Activated CD8-positive, alpha-beta T cell treated with anti-CD3 and anti-CD28 coated beads for 36 hours (primary cell): ENCODE results near the gene CCDC33. TPM values are rescaled to one million over a fixed set of nuclear protein-coding genes. Genes with fewer than 3 reads are reported as not detected.
A peak's percentile ranks its signal among the peaks of the same experiment; 100 is the strongest.

Experiments used
- ATAC-seq: fragments of 200-7000 bp; cut with Tn5 transposase; one replicate; pipeline ENCODE4 v1.10.0; 2021; ENCODE audit warnings: mild to moderate bottlenecking, moderate library complexity
- CTCF ChIA-PET: fragments of 350-600 bp; sonication (Branson Sonifier 250); formaldehyde crosslinking; loops from one replicate; lab custom pipeline; 2021; ENCODE audit warnings: antibody characterized with exemption; lab: Charles Lee
- POLR2A ChIA-PET: fragments of 350-600 bp; sonication (Branson Sonifier 250); formaldehyde crosslinking; loops from one replicate; lab custom pipeline; 2021; ENCODE audit warnings: antibody characterized with exemption; lab: Charles Lee
- DNase-seq: peaks from one replicate; pipeline ENCODE4 v3.0.0-alpha.2; 2020
- H3K27ac Mint-ChIP-seq: one replicate; pipeline ENCODE4 v1.8.0; 2021; ENCODE audit warnings: mild to moderate bottlenecking, mixed read lengths
- H3K27me3 Mint-ChIP-seq: one replicate; pipeline ENCODE4 v1.8.0; 2021; ENCODE audit warnings: mixed read lengths
- H3K36me3 Mint-ChIP-seq: one replicate; pipeline ENCODE4 v1.8.0; 2021; ENCODE audit warnings: low read depth, mixed read lengths
- H3K4me1 Mint-ChIP-seq: one replicate; pipeline ENCODE4 v1.8.0; 2021; ENCODE audit warnings: low read depth, mixed read lengths
- H3K4me3 Mint-ChIP-seq: one replicate; pipeline ENCODE4 v1.8.0; 2021; ENCODE audit warnings: mild to moderate bottlenecking, moderate library complexity, mixed read lengths
- H3K9me3 Mint-ChIP-seq: one replicate; pipeline ENCODE4 v1.8.0; 2021; ENCODE audit warnings: mixed read lengths
- CTCF ChIP-seq: fragments of 200-600 bp; IDR thresholded peaks from one replicate; pipeline ENCODE4 v1.8.0; 2022; ENCODE audit warnings: antibody characterized with exemption, mild to moderate bottlenecking
- intact Hi-C: fragments of 100-400 bp; cut with micrococcal nuclease; formaldehyde crosslinking; loops from one replicate; pipeline ENCODE4 v1.10.0; 2022
- total RNA-seq, 2 experiments: library from RNA; stranded (reverse); gene quantifications; one replicate each; pipeline ENCODE4 v1.2.3, GENCODE V29; 2021

CCDC33 gene
- total RNA-seq, 2 experiments from 2014 or later: 0.16 to 0.38 TPM

GRCh38 chr15:74319596-74320351 is 83.6 kb downstream of the CCDC33 start:
- H3K4me1 Mint-ChIP-seq: peaks cover 53% of the 10 kb centered on the region
- no peaks in the 10 kb centered on the region for H3K36me3 Mint-ChIP-seq
- no peak for TF ChIP-seq CTCF
- peak; percentile 31 for DNase-seq
- H3K27me3 Mint-ChIP-seq: no peaks in the 10 kb centered on the region
- H3K4me3 Mint-ChIP-seq: no peak overlapping the region
- intact Hi-C loops: loop anchor here (5.0 to 10.0 kb wide), 2 partner anchors 192 to 345 kb away; no protein-coding TSS in a partner anchor
- CTCF ChIA-PET: interaction anchor here (1.0 to 6.1 kb wide), 12 partner anchors 8 to 347 kb away, joined by 3 to 67 read pairs (median 8); partner anchors contain the start of gene ISLR2
- H3K27ac Mint-ChIP-seq: peak overlapping the region; percentile 57
- ATAC-seq: peak; percentile 13
- no peaks in the 10 kb centered on the region for H3K9me3 Mint-ChIP-seq
- POLR2A ChIA-PET: interaction anchor here (1.6 kb wide), 1 partner anchor 191 kb away, joined by 5 read pairs; no protein-coding TSS in a partner anchor

DNA sequence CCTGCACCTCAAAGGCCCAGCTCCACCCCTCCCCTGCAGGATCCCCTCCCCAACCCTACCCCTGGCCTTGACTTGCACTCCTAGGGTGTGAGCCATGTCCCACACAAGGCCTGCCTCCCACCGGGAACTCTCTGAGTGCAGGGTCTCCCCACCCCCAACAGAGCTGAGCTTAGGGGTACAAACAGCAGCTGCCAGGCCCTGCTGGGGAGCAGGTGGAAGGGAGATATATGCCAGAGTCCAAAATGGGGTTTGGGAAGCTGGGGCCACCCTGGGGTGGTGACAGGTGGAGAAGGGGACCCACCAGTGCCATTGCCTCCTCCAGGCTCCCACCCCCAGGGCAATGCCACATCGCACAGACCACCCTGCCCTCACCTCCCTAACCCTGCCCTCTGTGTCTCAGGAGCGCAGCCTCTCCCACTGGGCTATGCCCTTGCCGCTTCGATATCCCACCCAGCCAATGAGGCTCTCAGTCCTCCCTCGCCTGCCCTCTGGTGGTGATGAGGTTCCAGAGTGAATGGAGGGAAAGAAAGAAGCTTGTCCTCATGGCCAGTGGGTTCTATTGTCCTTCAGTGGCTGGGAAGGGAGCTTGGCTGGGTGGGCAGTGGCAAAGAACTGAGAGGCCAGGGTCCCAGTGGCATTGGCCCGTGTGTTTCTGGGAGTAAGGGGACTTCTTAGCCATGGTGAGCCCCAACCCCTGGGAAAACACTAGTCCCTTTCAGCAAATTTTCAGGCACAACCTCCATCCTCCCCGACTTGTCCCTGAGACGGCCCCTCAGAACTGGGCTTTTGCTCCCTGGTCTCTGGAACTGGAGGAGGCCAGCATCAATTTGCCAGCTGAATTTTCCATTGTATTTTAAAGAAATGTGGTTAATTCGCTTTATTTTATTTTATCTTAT is 84.5 kb downstream of the CCDC33 start:
- peak; percentile 75 for DNase-seq
- no peak overlapping the region for H3K4me3 Mint-ChIP-seq
- POLR2A ChIA-PET: interaction anchor here (1.6 kb wide), 1 partner anchor 192 kb away, joined by 5 read pairs; no protein-coding TSS in a partner anchor
- H3K27ac Mint-ChIP-seq: peak overlapping the region; percentile 57
- CTCF ChIA-PET: interaction anchor here (0.6 to 6.1 kb wide), 19 partner anchors 9 to 355 kb away, joined by 3 to 67 read pairs (median 4); partner anchors contain the start of gene ISLR2
- peak; percentile 63 for TF ChIP-seq CTCF
- H3K27me3 Mint-ChIP-seq: no peaks in the 10 kb centered on the region
- no peaks in the 10 kb centered on the region for H3K36me3 Mint-ChIP-seq
- intact Hi-C loops: loop anchor here (5.0 kb wide), 1 partner anchor 193 kb away; no protein-coding TSS in a partner anchor
- H3K9me3 Mint-ChIP-seq: no peaks in the 10 kb centered on the region
- ATAC-seq: peak; percentile 24
- peaks cover 45% of the 10 kb centered on the region for H3K4me1 Mint-ChIP-seq

GRCh38 chr15:74322558-74323180 is 86.5 kb downstream of the CCDC33 start:
- peak; percentile 77 for TF ChIP-seq CTCF
- no peaks in the 10 kb centered on the region for H3K9me3 Mint-ChIP-seq
- POLR2A ChIA-PET: no interaction called here
- no peaks in the 10 kb centered on the region for H3K27me3 Mint-ChIP-seq
- H3K36me3 Mint-ChIP-seq: no peaks in the 10 kb centered on the region
- CTCF ChIA-PET: interaction anchor here (0.6 to 6.1 kb wide), 30 partner anchors 9 to 371 kb away, joined by 3 to 67 read pairs (median 4); partner anchors contain the start of gene ISLR2
- peak; percentile 77 for DNase-seq
- H3K27ac Mint-ChIP-seq: no peak overlapping the region
- no peak overlapping the region for H3K4me3 Mint-ChIP-seq
- intact Hi-C loops: loop anchor here (5.0 kb wide), 1 partner anchor 195 kb away; no protein-coding TSS in a partner anchor
- peak; percentile 77 for ATAC-seq
- peaks cover 26% of the 10 kb centered on the region for H3K4me1 Mint-ChIP-seq

- intact Hi-C loops: loop anchor here (5.0 kb wide), 1 partner anchor 197 kb away; no protein-coding TSS in a partner anchor
- ATAC-seq (no peak), DNase-seq (no peak)
- ChIA-PET CTCF (interaction anchor here (1.0 to 6.1 kb wide), 2 partner anchors 17 to 196 kb away, joined by 3 to 67 read pairs; partner anchors contain the start of gene ISLR2), POLR2A (no interaction called here)
- TF ChIP-seq CTCF: no peak
- no peaks in the 10 kb centered on the region for H3K27me3 Mint-ChIP-seq
- H3K36me3 Mint-ChIP-seq: no peaks in the 10 kb centered on the region
- H3K4me1 Mint-ChIP-seq: peaks cover 17% of the 10 kb centered on the region
- no peaks in the 10 kb centered on the region for H3K9me3 Mint-ChIP-seq
- no peak overlapping the region for H3K27ac Mint-ChIP-seq
- no peak overlapping the region for H3K4me3 Mint-ChIP-seq
Measured at GRCh38 chr15:74324714-74325113, 88.6 kb downstream of the CCDC33 start.
